Mesenchymal stem cell (in vitro differentiated cells and primary cell): ENCODE data around the gene SGPP2.
A peak's percentile ranks its signal among the peaks of the same experiment; 100 is the strongest.

Source experiments
- DNase-seq: peaks from one replicate; pipeline ENCODE4 v3.0.0-alpha.2; 2013
- H2AFZ ChIP-seq: one replicate; pipeline ENCODE4 v1.6.1; 2013; ENCODE audit warnings: low read depth, mild to moderate bottlenecking, control low read depth, inconsistent platforms, low read length, moderate library complexity
- H2AK5ac ChIP-seq: 2 replicates; pipeline ENCODE4 v1.6.1; 2013; ENCODE audit warnings: low read length, moderate library complexity, mild to moderate bottlenecking, inconsistent platforms; ENCODE audit not compliant: severe bottlenecking
- H2BK120ac ChIP-seq: one replicate; pipeline ENCODE4 v1.6.1; 2013; ENCODE audit warnings: low read depth, mild to moderate bottlenecking, inconsistent platforms, low read length, moderate library complexity
- H2BK12ac ChIP-seq, 2 experiments: one replicate each; pipeline ENCODE4 v1.6.1; 2013; ENCODE audit warnings: inconsistent platforms in 2 of 2, low read length in 2 of 2, mild to moderate bottlenecking in 2 of 2, moderate library complexity in 2 of 2, control low read depth in 1 of 2
- H2BK15ac ChIP-seq: one replicate; pipeline ENCODE4 v1.6.1; 2013; ENCODE audit warnings: mild to moderate bottlenecking, low read depth, inconsistent platforms; ENCODE audit not compliant: poor library complexity, severe bottlenecking
- H2BK5ac ChIP-seq: 2 replicates; pipeline ENCODE4 v1.6.1; 2013; ENCODE audit warnings: low read depth, mild to moderate bottlenecking, low read length, control low read depth, inconsistent platforms; ENCODE audit not compliant: poor library complexity, severe bottlenecking
- H3K14ac ChIP-seq, 2 experiments: one replicate each; pipeline ENCODE4 v1.6.1; 2013; ENCODE audit warnings: inconsistent platforms in 2 of 2, low read length in 2 of 2, control low read depth in 1 of 2, mild to moderate bottlenecking in 1 of 2, moderate library complexity in 1 of 2
- H3K18ac ChIP-seq, 2 experiments: one replicate each; pipeline ENCODE4 v1.6.1; 2013; ENCODE audit warnings: inconsistent platforms in 2 of 2, low read length in 2 of 2, control low read depth in 1 of 2, low read depth in 1 of 2, mild to moderate bottlenecking in 1 of 2
- H3K23ac ChIP-seq, 2 experiments: one replicate each; pipeline ENCODE4 v1.6.1; 2013; ENCODE audit warnings: inconsistent platforms in 2 of 2, low read length in 2 of 2, mild to moderate bottlenecking in 2 of 2, moderate library complexity in 2 of 2, control low read depth in 1 of 2
- H3K27ac ChIP-seq: 2 replicates; pipeline ENCODE4 v1.5.1; 2013; ENCODE audit warnings: mild to moderate bottlenecking, moderate library complexity, low read length, control low read depth, inconsistent platforms; ENCODE audit not compliant: poor library complexity, severe bottlenecking
- H3K27me3 ChIP-seq, 2 experiments: 2 replicates each; pipeline versions ENCODE4 v1.6.1 to v1.7.0; 2013; ENCODE audit warnings: low read length in 2 of 2, mild to moderate bottlenecking in 2 of 2, moderate library complexity in 2 of 2, control low read depth in 1 of 2, inconsistent platforms in 1 of 2; ENCODE audit not compliant: control insufficient read depth in 1 of 2, insufficient read depth in 1 of 2
- H3K36me3 ChIP-seq, 2 experiments: 2 replicates each; pipeline versions ENCODE4 v1.6.1 to v1.7.0; 2013; ENCODE audit warnings: low read length in 2 of 2, control low read depth in 1 of 2, inconsistent platforms in 1 of 2, low read depth in 1 of 2, mild to moderate bottlenecking in 1 of 2; ENCODE audit not compliant: insufficient read depth in 2 of 2, control insufficient read depth in 1 of 2
- H3K4ac ChIP-seq, 2 experiments: one replicate each; pipeline ENCODE4 v1.6.1; 2013; ENCODE audit warnings: inconsistent platforms in 2 of 2, low read length in 2 of 2, mild to moderate bottlenecking in 2 of 2, moderate library complexity in 2 of 2, control low read depth in 1 of 2, low read depth in 1 of 2
- H3K4me1 ChIP-seq: 2 replicates; pipeline ENCODE4 v1.6.1; 2013; ENCODE audit warnings: low read depth, low read length, control low read depth; ENCODE audit not compliant: control insufficient read depth, insufficient read depth
- H3K4me2 ChIP-seq: 2 replicates; pipeline ENCODE4 v1.6.1; 2013; ENCODE audit warnings: low read length, mild to moderate bottlenecking, inconsistent platforms; ENCODE audit not compliant: poor library complexity, severe bottlenecking
- H3K4me3 ChIP-seq, 2 experiments: 2 replicates each; pipeline versions ENCODE4 v1.5.1 to v1.7.0; 2013; ENCODE audit warnings: low read length in 2 of 2, mild to moderate bottlenecking in 2 of 2, control low read depth in 1 of 2, low read depth in 1 of 2; ENCODE audit not compliant: insufficient read depth in 1 of 2
- H3K79me1 ChIP-seq: replicated peaks from 2 replicates; pipeline ENCODE4 v1.6.1; 2013; ENCODE audit warnings: mild to moderate bottlenecking, control low read depth, low read length, inconsistent platforms; ENCODE audit not compliant: poor library complexity, severe bottlenecking
- H3K9ac ChIP-seq: 2 replicates; pipeline ENCODE4 v1.7.0; 2013; ENCODE audit warnings: mild to moderate bottlenecking, low read length, moderate library complexity
- H3K9me3 ChIP-seq: 2 replicates; pipeline ENCODE4 v1.7.0; 2013; ENCODE audit warnings: mild to moderate bottlenecking, low read length; ENCODE audit not compliant: control insufficient read depth
- H4K8ac ChIP-seq: one replicate; pipeline ENCODE4 v1.6.1; 2013; ENCODE audit warnings: inconsistent platforms, mild to moderate bottlenecking, low read length, moderate library complexity
- H4K91ac ChIP-seq: one replicate; pipeline ENCODE4 v1.6.1; 2013; ENCODE audit warnings: mild to moderate bottlenecking, low read length, inconsistent platforms
- WGBS: methylation state at CpG from one replicate; pipeline ENCODE4 v1.1.7; 2013; ENCODE audit warnings: mixed read lengths; 5-methylcytosine and 5-hydroxymethylcytosine counted together

Gene SGPP2

GRCh38 chr2:222439692-222440091, 15.3 kb downstream of the SGPP2 start:
- no peak overlapping the region for H2BK120ac ChIP-seq

DNA sequence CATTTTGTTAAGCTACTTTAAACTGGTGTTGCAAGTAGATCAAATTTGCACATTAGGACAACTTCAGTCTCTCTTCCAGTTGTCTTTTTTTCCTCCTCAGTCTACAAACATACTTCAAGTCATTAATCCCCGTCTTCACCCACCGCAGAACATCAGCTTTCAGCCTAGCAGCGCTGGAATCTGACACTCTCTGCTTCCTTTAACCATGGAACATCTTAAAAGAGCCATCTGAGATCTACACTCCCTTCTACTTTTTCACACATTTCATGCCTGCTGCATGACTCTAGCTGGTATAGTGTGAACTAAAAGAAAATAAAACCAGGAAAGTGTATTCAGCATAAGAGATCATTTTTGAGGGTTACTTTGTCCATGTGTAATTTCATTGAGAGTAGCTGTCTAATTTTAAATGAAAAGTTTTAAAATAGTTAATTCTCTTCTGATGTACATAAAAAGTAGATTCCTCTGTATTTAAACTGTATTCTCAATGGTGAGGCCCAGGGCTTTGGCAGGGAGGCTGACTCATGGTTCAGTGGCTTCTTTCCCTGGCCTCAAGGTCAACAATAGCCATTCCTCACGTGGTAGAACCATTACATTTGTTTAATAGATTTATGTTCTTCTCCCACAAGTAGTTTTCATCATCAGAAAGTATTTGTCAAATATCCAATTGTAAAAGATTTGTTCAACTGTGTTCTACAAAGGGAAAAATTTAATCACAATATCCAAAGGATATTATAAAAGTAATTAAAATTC, 16.5 kb downstream of the SGPP2 start:
- H3K27ac ChIP-seq: peak overlapping the region; percentile 73
- no peak overlapping the region for H2BK15ac ChIP-seq
- no peak overlapping the region for H2BK12ac ChIP-seq
- H3K27me3 ChIP-seq: peaks cover 0 to 41% of the 10 kb centered on the region in 2 experiments
- H2BK120ac ChIP-seq: no peak overlapping the region
- H3K79me1 ChIP-seq: no peaks in the 10 kb centered on the region
- no peak overlapping the region for H4K8ac ChIP-seq
- H3K14ac ChIP-seq: no peak overlapping the region
- no peak overlapping the region for H3K4ac ChIP-seq
- H2BK5ac ChIP-seq: no peak overlapping the region
- 2% methylated on average over 2 of the region's 4 CpGs for WGBS
- H3K18ac ChIP-seq: no peak overlapping the region
- H3K9me3 ChIP-seq: no peaks in the 10 kb centered on the region
- no peak overlapping the region for H2AK5ac ChIP-seq
- no peak overlapping the region for H4K91ac ChIP-seq
- H2AFZ ChIP-seq: no peak overlapping the region
- peak; percentile 91 for DNase-seq
- no peak overlapping the region for H3K23ac ChIP-seq
- no peak overlapping the region for H3K4me3 ChIP-seq
- no peak overlapping the region for H3K4me2 ChIP-seq
- no peaks in the 10 kb centered on the region for H3K36me3 ChIP-seq
- H3K9ac ChIP-seq: no peak overlapping the region
- peaks cover 3% of the 10 kb centered on the region for H3K4me1 ChIP-seq

More at GRCh38 chr2:222439692-222440091, 15.3 kb downstream of the SGPP2 start:
- H3K4me2 ChIP-seq: no peak overlapping the region
- H3K4me3 ChIP-seq: no peak overlapping the region
- 100% methylated on average over 1 of the region's 1 CpG for WGBS
- no peak overlapping the region for H2BK12ac ChIP-seq
- peaks cover 0 to 32% of the 10 kb centered on the region in 2 experiments for H3K27me3 ChIP-seq
- peaks cover 2% of the 10 kb centered on the region for H3K4me1 ChIP-seq
- no peak overlapping the region for H2AFZ ChIP-seq
- DNase-seq: no peak
- H3K18ac ChIP-seq: peak overlapping the region in 1 of 2 experiments; percentile 85
- no peak overlapping the region for H3K14ac ChIP-seq
- H3K9me3 ChIP-seq: no peaks in the 10 kb centered on the region
- no peak overlapping the region for H3K27ac ChIP-seq
- no peak overlapping the region for H2AK5ac ChIP-seq
- H3K4ac ChIP-seq: peak overlapping the region in 1 of 2 experiments; percentile 68
- H4K91ac ChIP-seq: no peak overlapping the region
- peak overlapping the region; percentile 49 for H2BK15ac ChIP-seq
- H3K9ac ChIP-seq: no peak overlapping the region
- no peaks in the 10 kb centered on the region for H3K36me3 ChIP-seq
- H3K79me1 ChIP-seq: no peaks in the 10 kb centered on the region
- no peak overlapping the region for H3K23ac ChIP-seq
- no peak overlapping the region for H2BK5ac ChIP-seq
- no peak overlapping the region for H4K8ac ChIP-seq

DNA sequence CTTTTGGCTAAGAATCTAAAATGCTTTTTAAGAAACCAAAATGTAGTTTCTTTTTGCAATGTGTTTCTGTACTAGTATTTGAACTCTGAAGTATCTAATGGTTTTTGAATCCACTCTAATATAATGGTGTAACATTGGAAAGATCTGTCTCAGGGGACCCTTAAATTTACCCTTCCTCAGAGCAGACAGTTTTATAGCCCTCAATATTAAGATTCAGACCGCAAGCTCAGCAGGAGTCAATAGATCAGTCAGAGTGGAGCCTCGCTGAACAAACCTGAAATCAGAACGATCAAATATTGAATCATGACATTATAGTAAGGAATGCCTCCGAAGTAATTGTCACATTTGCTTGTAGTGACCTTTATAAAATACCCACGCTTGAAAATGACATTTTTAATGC, 18.3 kb downstream of the SGPP2 start:
- H3K4ac ChIP-seq: no peak overlapping the region
- no peaks in the 10 kb centered on the region for H3K36me3 ChIP-seq
- H3K4me2 ChIP-seq: no peak overlapping the region
- no peak overlapping the region for H3K23ac ChIP-seq
- no peak overlapping the region for H3K27ac ChIP-seq
- H3K4me3 ChIP-seq: no peak overlapping the region
- H2BK120ac ChIP-seq: no peak overlapping the region
- H2BK12ac ChIP-seq: no peak overlapping the region
- peak; percentile 27 for DNase-seq
- H3K9me3 ChIP-seq: no peaks in the 10 kb centered on the region
- H4K91ac ChIP-seq: no peak overlapping the region
- no peak overlapping the region for H3K14ac ChIP-seq
- no peak overlapping the region for H4K8ac ChIP-seq
- no peak overlapping the region for H2BK5ac ChIP-seq
- H3K79me1 ChIP-seq: no peaks in the 10 kb centered on the region
- H2BK15ac ChIP-seq: no peak overlapping the region
- peaks cover 7 to 57% of the 10 kb centered on the region in 2 experiments for H3K27me3 ChIP-seq
- no peak overlapping the region for H2AK5ac ChIP-seq
- H3K18ac ChIP-seq: no peak overlapping the region
- H2AFZ ChIP-seq: no peak overlapping the region
- peaks cover 3% of the 10 kb centered on the region for H3K4me1 ChIP-seq
- 37% methylated on average over 3 of the region's 5 CpGs for WGBS
- no peak overlapping the region for H3K9ac ChIP-seq

- Histone ChIP-seq H2BK120ac (no peak overlapping the region), H3K27ac (no peak overlapping the region)
Observed at GRCh38 chr2:222445227-222445626, 20.9 kb downstream of the SGPP2 start.

More at GRCh38 chr2:222445227-222445626, 20.9 kb downstream of the SGPP2 start:
- no peak overlapping the region for H2BK15ac ChIP-seq
- H4K91ac ChIP-seq: peak overlapping the region; percentile 7
- no peak overlapping the region for H2AFZ ChIP-seq
- H3K9ac ChIP-seq: no peak overlapping the region
- H3K23ac ChIP-seq: no peak overlapping the region
- H3K27me3 ChIP-seq: peaks cover 31 to 69% of the 10 kb centered on the region in 2 experiments
- no peak overlapping the region for H2AK5ac ChIP-seq
- H3K4me2 ChIP-seq: no peak overlapping the region
- peak overlapping the region in 1 of 2 experiments; percentile 13 for H3K4ac ChIP-seq
- peak overlapping the region; percentile 23 to 87 for H2BK12ac ChIP-seq
- H4K8ac ChIP-seq: no peak overlapping the region
- peak; percentile 35 for DNase-seq
- H3K4me1 ChIP-seq: peaks cover 1% of the 10 kb centered on the region
- 79% methylated on average over 1 of the region's 1 CpG for WGBS
- no peaks in the 10 kb centered on the region for H3K9me3 ChIP-seq
- no peak overlapping the region for H2BK5ac ChIP-seq
- no peak overlapping the region for H3K14ac ChIP-seq
- peak overlapping the region; percentile 19 to 42 for H3K18ac ChIP-seq
- no peaks in the 10 kb centered on the region for H3K36me3 ChIP-seq
- H3K79me1 ChIP-seq: no peaks in the 10 kb centered on the region
- no peak overlapping the region for H3K4me3 ChIP-seq
